Stimulated activated CD8-positive, alpha-beta memory T cell treated with anti-CD3 and anti-CD28 coated beads, Interleukin-15, amount 100 ng/mL, for 4 hours (primary cell): ENCODE data around the gene ITIH5.
"Not testable (repeated sequence)": the region's sequence is repeated elsewhere in the genome, so short reads cannot be mapped to it uniquely, and the experiment has no call there.

Source experiments
- DNase-seq, 2 donors: peaks; one replicate each; pipeline ENCODE4 v3.0.0-alpha.2; 2020; ENCODE audit warnings: low read depth in 2 of 2

Gene ITIH5

GRCh38 chr10:7687228-7687907 is 20.6 kb upstream of the ITIH5 start:
- DNase-seq: peak; percentile 36 to 58

- no peak for DNase-seq
Measured at GRCh38 chr10:7686351-7687171, 19.8 kb upstream of the ITIH5 start.

- not testable (repeated sequence) for DNase-seq
Measured at GRCh38 chr10:7680078-7680477, 13.3 kb upstream of the ITIH5 start.

- DNase-seq: no peak
Measured at GRCh38 chr10:7679256-7679655, 12.5 kb upstream of the ITIH5 start.

- no peak for DNase-seq
Measured at GRCh38 chr10:7672341-7673134, 5.8 kb upstream of the ITIH5 start.

GRCh38 chr10:7670157-7670556 is 3.4 kb upstream of the ITIH5 start:
- no peak for DNase-seq

GRCh38 chr10:7667262-7668141 is 736 bp upstream of the ITIH5 start:
- DNase-seq: no peak

GRCh38 chr10:7665767-7666166 is 999 bp downstream of the ITIH5 start:
- DNase-seq: no peak

- DNase-seq: no peak
Measured at GRCh38 chr10:7664707-7665106, 2.1 kb downstream of the ITIH5 start.

- DNase-seq: no peak
Measured at GRCh38 chr10:7662522-7662921, 4.2 kb downstream of the ITIH5 start.

- no peak for DNase-seq
Measured at GRCh38 chr10:7659560-7659959, 7.2 kb downstream of the ITIH5 start.

GRCh38 chr10:7657552-7657951 is 9.2 kb downstream of the ITIH5 start:
- no peak for DNase-seq

- DNase-seq: not testable (repeated sequence)
Measured at GRCh38 chr10:7657079-7657478, 9.7 kb downstream of the ITIH5 start.

- no peak for DNase-seq
Measured at GRCh38 chr10:7651853-7652470, 14.8 kb downstream of the ITIH5 start.

GRCh38 chr10:7649673-7650300 is 17.0 kb downstream of the ITIH5 start:
- DNase-seq: no peak

GRCh38 chr10:7647062-7647664 is 19.6 kb downstream of the ITIH5 start:
- no peak for DNase-seq

- DNase-seq: no peak
Measured at GRCh38 chr10:7642491-7643011, 24.2 kb downstream of the ITIH5 start.

- no peak for DNase-seq
Measured at GRCh38 chr10:7635408-7636125, 31.2 kb downstream of the ITIH5 start.
